ENCODE results near the gene PDE4B. TPM values are rescaled to one million over a fixed set of nuclear protein-coding genes. Genes with fewer than 3 reads are reported as not detected.

Gene PDE4B
- total RNA-seq, 4 donors from 2014 or later: 0.08 to 6.7 (median 3.4) TPM

DNA sequence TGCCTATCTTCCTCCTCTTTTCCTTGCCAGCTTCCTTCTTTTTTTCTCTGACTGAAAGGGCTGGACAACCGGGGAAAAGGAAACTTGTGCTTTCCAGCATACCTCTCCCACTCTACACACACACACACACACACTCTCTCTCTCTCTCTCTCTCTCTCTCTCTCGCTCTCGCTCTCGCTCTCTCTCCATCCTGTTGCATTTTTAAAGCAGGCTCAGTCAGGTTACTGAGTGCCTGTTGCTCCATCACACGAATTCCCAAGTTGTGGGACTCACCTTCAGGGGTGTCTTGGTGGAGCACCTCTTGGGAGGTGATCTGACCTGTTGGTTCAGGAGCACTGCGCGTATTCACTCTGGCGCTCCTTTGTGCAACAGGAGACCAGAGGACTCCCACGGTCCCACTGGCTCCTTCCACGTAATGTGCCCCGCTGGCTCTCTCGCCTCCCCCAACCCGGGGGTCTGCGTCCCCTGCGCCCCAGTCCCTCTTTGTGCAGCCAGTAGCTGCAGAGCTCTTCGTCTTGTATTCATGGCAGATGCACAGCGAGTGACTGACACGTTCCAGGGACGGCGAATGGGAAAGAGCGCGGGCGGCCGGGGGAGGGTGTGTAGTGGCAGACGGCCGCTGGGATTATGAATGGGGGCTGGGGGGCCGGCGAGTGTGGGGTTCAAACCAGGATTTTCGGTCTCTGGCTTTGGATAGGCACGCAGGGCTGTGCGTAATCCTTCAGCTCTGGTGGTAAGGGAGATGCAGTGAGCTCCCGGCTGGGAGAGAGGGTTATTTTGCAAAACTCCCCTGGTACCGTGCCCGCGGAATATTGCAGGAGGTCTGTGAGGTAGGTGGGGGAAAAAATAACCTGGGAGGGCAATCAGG lies 660 bp upstream of the PDE4B start:
- intact Hi-C loops (cut with DNase I): no loop called here
- DNase-seq: no peak
- no peak overlapping the region for H3K27ac ChIP-seq
- H3K36me3 ChIP-seq: no peaks in the 10 kb centered on the region
- H3K4me1 ChIP-seq: peaks cover 0 to 16% (median 0%) of the 10 kb centered on the region in 3 donors
- peaks cover 0 to 47% (median 0%) of the 10 kb centered on the region in 4 donors for H3K27me3 ChIP-seq
- peaks cover 0 to 11% (median 0%) of the 10 kb centered on the region in 3 donors for H3K9me3 ChIP-seq
- 10 to 27% methylated on average over 13 to 19 of the region's 35 CpGs for WGBS, 2 donors
- TF ChIP-seq CTCF (IDR thresholded peaks at IDR 0.05) (no peak), POLR2A (IDR thresholded peaks at IDR 0.05) (no peak)
- peak overlapping the region in 2 of 4 donors; percentile 35 to 57 for H3K4me3 ChIP-seq

DNA sequence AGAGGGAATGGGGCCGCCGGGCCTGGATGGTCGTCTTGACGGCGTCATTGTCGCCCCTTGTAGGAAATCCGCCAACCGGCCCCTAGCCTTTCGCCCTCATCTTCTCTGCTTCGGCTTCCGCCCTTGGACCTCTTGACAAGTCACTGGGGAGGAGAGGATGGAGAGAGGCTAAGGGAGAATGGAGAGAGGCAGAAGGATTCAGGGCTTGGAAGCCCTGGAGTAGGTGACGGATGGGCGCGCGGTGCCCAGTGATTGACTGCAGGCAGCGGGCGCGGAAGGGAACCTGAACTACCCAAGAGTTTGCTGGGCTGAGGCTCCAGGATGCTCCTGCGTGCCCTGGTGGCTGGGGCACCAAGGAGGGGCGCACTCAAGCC lies 651 bp downstream of the PDE4B start:
- Histone ChIP-seq H3K9me3 (peaks cover 0 to 10% (median 0%) of the 10 kb centered on the region in 3 donors), H3K4me3 (peak overlapping the region in 2 of 4 donors; percentile 35 to 57), H3K36me3 (no peaks in the 10 kb centered on the region), H3K27me3 (peaks cover 0 to 54% (median 0%) of the 10 kb centered on the region in 4 donors), H3K27ac (no peak overlapping the region), H3K4me1 (peaks cover 0 to 16% (median 0%) of the 10 kb centered on the region in 3 donors)
- intact Hi-C loops (cut with DNase I): no loop called here
- WGBS, 2 donors: 7 to 21% methylated on average over 13 to 16 of the region's 20 CpGs
- no peak for DNase-seq
- no peak for TF ChIP-seq CTCF (IDR thresholded peaks at IDR 0.05)
- TF ChIP-seq POLR2A (IDR thresholded peaks at IDR 0.05): no peak

- H3K9me3 ChIP-seq: no peaks in the 10 kb centered on the region
- TF ChIP-seq POLR2A (IDR thresholded peaks at IDR 0.05) (no peak), CTCF (IDR thresholded peaks at IDR 0.05) (no peak)
- H3K4me1 ChIP-seq: peaks cover 0 to 16% (median 0%) of the 10 kb centered on the region in 3 donors
- no peak overlapping the region for H3K4me3 ChIP-seq
- peaks cover 0 to 54% (median 0%) of the 10 kb centered on the region in 4 donors for H3K27me3 ChIP-seq
- no peak overlapping the region for H3K27ac ChIP-seq
- intact Hi-C loops (cut with DNase I): no loop called here
- DNase-seq: no peak
- no peaks in the 10 kb centered on the region for H3K36me3 ChIP-seq
- WGBS, 2 donors: 48 to 67% methylated on average over 2 of the region's 2 CpGs
Measured at GRCh38 chr1:65795311-65795710, 2.6 kb downstream of the PDE4B start.

GRCh38 chr1:65799601-65800000 lies 6.9 kb downstream of the PDE4B start:
- intact Hi-C loops (cut with DNase I): no loop called here
- Histone ChIP-seq H3K4me1 (no peaks in the 10 kb centered on the region), H3K27ac (no peak overlapping the region), H3K36me3 (no peaks in the 10 kb centered on the region), H3K4me3 (no peak overlapping the region), H3K27me3 (peaks cover 0 to 17% (median 0%) of the 10 kb centered on the region in 4 donors), H3K9me3 (no peaks in the 10 kb centered on the region)
- TF ChIP-seq POLR2A (IDR thresholded peaks at IDR 0.05): no peak
- TF ChIP-seq CTCF (IDR thresholded peaks at IDR 0.05): no peak
- DNase-seq: no peak
- WGBS, 2 donors: 69 to 85% methylated on average over 1 of the region's 1 CpG

- Histone ChIP-seq H3K27ac (no peak overlapping the region), H3K4me1 (no peaks in the 10 kb centered on the region), H3K27me3 (no peaks in the 10 kb centered on the region), H3K9me3 (no peaks in the 10 kb centered on the region), H3K4me3 (no peak overlapping the region), H3K36me3 (no peaks in the 10 kb centered on the region)
- 42 to 46% methylated on average over 1 of the region's 1 CpG for WGBS, 2 donors
- TF ChIP-seq POLR2A (IDR thresholded peaks at IDR 0.05): no peak
- TF ChIP-seq CTCF (IDR thresholded peaks at IDR 0.05): no peak
- no peak for DNase-seq
- intact Hi-C loops (cut with DNase I): no loop called here
Measured at GRCh38 chr1:65804584-65804983, 11.9 kb downstream of the PDE4B start.

All from esophagus squamous epithelium (tissue), 5 donors.